NCI-H524 treated with DMSO at 0.1 percent for 48 hours (cell line): ENCODE data around the gene KRT37.
"Not testable (repeated sequence)": the region's sequence is repeated elsewhere in the genome, so short reads cannot be mapped to it uniquely, and the experiment has no call there.

Source experiments
- DNase-seq: peaks from one replicate; lab custom pipeline; 2025; lab: John Stamatoyannopoulos, UW

Gene KRT37

DNA sequence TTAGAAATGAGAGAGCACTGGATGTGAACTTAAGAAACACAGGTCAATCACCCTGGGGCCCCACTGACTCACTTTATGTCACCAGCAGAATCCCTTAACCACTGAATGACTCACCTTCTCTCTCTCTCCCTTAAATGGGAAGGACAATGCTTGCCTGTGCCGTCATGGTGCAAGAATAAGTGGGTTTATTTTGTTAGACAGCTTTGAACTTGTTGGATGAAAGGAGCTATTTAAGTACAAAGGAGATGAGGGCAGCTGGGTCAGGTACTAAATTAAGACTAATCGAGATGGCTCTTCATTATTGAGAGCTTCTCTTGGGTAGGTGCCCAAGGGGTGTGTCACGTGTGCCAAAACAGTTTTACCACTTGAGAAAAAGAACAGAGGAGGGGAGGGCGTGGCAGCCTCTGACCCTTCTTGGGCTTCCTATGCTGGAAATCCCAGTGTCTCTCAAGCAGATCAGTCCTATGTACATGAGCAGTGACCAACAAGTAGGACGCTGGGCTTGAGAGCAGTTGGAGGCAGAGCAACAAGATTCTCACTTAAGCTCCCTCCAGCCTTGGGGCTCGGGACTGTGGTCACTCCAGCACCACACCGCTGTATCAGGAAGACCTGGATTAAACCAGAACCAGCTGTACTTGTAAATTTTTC lies 20.2 kb downstream of the KRT37 start:
- DNase-seq = no peak

GRCh38 chr17:41403404-41404023 lies 20.9 kb downstream of the KRT37 start:
- no peak for DNase-seq

DNA sequence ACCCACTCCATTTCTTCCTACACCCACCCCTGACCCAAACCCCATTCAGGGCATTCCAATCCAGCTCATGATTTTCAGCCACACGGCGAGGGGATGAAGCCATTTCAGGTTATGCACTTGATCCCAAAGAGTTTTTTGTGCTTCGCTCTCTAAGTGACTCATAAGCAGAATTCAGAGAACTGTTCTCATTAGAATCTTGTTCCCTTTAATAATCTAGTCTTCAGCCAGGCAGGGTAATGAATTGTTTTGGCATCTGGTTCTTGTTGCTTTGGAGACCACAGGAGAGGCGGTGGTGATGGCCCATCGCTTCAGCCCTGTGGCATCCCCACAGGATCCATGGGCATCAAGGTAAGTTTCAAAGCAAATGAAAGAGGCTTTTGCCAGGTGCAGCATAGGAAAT lies 22.2 kb downstream of the KRT37 start:
- DNase-seq = no peak

GRCh38 chr17:41396996-41397660 lies 27.3 kb downstream of the KRT37 start, which contains the start of gene KRT31:
KRT31 (minus strand) TSS chr17:41397608; CDS start chr17:41397539, 69 bp downstream.
- no peak for DNase-seq

DNA sequence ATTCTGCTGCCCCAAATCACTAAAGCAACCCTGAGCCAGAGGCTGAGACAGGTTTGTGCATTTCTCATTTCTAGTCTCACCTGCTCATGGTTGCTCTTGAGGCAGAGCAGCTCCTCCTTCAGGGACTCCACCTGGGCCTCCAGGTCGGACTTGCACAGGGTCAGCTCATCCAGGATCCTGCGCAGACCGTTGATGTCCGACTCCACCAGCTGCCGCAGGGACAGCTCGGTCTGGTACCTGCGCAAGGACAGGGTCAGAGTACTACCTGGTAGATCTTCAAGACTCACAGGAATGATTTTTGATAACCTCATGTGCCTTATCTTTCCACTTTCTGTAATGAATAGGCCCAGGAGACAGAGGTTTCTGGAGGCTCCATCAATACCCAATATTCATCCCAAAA lies 28.0 kb downstream of the KRT37 start:
- DNase-seq = no peak

DNA sequence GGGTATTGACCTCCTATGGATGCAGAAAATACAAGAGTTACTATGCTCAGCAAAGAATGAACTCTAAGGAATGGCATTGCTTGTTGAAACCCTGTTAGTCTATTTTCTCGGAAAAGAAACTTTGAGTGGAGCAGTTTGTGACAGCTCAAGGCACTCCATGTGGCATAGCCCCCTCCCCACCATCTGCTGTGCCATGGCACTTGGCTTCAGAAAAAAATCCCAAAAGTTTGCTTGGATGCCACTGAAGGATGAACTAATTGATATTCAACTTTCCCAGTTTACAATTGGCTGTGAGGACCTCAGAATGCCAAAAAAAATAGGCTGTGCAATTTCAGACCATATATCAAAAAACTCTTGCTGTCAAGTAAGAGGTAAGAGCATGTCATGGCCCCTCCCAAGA lies 28.8 kb downstream of the KRT37 start:
- no peak for DNase-seq

- not testable (repeated sequence) for DNase-seq
Observed at GRCh38 chr17:41395044-41395443, 29.3 kb downstream of the KRT37 start.

DNA sequence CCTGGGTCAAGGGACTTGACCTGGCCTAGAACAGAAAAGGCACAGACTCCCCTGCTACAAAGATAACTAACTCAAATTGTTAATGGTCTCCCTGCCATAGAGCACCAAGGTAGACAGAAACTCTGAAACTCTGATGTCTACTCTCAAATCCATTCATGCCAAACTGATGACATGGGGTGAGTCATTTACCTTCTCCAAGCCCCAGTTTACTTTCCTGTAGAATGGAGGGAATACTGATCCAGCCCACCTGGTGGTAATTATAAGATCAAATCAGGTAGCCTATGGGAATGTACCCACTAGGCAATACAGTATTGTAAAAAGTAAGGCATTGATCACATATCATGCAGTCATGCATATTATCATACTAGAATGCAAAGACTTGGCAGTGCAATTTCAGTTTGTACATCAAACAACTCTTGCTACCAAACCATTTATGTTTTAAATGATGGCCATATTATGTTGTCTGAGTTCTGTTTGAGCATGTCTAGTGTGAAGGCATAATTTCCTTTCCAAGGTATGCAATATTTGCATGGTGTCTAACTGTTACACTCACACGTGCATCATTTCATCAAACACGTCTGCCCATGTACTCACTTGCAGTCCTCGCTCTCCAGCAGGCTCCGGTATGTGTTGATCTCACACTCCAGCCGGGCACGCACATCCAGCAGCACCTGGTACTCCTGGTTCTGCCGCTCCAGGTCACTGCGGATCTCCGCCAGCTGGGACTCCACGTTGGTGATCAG lies 30.0 kb downstream of the KRT37 start:
- no peak for DNase-seq

DNA sequence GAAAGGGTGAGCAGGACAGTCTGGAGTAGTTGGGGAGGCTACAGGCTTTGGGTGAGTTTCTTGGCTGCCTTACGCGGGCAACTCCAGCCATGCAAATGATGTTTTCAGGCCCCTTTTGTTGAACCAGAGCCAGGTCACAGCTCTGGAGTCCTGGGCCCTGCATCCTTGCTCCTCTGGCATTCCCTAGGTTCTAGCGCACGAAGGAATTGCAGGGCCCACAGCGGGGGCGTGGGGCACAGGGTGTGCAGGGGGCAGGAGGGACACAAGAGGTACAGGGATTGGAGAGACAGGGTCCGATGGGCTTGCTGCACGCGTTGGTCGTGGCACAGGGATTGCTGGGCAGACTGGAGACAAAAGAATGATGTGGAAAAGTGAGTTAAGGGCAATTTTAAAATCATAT lies 30.6 kb downstream of the KRT37 start:
- DNase-seq = no peak

DNA sequence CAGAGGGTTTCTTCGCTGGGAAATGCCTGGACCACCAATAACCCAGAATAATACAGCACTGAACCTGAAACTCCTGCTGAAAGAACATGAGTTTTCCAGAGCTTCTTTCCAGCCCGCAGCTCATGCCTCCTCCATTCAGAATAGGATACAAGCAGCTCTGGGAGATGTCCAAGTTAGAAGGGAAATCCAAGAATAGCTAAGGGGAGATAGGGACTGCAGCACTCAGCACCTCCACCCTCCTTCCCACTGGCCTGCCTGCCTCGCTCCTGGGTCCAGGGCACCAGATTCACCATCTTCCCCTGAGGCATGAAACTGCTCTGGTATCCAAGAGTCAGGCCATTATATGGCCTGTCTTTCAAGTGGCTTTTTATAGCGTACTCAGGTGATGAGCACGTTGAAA lies 31.1 kb downstream of the KRT37 start:
- DNase-seq = no peak

GRCh38 chr17:41392278-41392677 lies 32.1 kb downstream of the KRT37 start:
- DNase-seq = no peak

- DNase-seq = no peak
Observed at GRCh38 chr17:41391535-41391934, 32.9 kb downstream of the KRT37 start.

DNA sequence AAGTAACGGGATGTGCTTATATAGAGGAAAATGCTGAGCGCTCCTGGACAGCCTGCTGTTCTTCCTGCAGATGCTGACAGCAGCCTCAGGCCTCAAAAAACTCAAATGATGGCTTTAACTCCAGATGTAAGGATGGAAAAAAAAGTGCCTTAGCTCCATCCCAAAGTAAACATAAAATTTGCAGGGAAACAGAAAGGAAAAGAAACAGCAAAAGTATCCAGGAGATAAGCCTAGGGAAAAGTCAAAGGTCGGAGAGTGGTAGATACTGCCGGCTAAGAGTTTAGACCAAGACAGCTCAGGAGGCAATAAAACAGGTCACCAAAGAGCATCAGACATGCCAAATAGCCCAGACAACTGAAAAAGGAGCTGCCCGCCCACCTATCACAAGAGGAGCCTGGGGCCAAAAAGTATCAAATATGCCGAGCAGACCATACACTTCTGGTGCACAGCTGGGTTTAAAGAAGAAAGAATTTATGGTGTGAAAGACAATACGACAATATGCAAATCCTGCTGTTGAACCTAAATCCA lies 33.9 kb downstream of the KRT37 start:
- DNase-seq = no peak

DNA sequence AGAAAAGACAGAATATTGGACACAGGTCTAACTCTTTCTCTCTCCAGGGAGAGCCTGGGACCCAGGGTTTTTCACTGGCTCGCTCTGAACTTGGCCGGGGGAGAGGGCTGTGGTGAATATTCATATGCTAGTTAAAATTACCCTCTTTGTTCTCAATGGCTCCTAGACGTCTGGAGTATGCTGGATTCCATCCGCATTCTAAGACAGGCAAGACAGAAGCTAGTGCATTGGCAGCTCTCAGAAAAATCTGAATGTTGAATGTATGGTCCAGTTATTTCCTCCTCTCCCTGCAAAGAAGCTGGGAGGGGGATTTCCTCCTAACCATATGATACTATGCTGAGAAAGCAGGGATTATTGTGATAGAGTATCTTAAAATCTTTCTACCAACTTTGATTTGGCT lies 36.7 kb downstream of the KRT37 start:
- no peak for DNase-seq

GRCh38 chr17:41386227-41386626 lies 38.2 kb downstream of the KRT37 start:
- no peak for DNase-seq

DNA sequence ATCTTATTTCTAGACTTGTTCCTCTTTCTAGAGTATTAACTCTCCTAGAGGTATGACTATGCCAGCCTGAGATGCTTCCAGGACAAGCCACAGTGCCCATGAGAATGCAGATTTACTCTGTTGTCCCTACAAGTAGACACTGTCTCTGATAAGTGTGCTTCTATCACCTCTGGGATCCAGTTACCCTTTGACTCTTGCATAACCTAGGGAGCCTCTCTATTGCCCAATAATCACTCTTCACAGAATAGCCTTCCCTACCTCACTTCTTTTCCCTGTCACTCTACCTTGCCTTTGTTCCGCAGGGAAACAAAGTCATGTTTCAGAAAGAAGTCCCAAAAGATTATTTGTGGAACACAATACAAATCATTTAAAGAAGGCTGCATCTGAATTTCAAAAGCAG lies 40.7 kb downstream of the KRT37 start:
- no peak for DNase-seq

DNA sequence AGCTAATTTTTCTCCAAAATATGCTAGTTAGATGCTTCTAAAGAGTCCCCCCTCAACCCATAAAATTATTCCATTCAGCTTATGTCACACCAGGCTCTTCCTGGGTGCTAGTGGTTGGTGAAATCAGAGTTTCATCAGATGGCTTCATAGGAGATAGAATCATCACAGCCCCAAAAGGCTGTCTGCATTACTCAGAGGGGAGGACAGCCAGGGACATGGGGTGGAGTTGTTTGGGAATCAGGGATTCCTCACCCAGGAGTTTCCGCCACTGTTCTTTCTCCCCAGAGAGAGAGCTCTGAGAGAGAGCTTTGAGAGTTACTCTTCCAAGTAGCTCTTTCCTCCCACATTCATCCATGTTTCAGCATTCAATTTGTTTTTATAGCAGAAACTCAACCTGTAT lies 42.0 kb downstream of the KRT37 start:
- DNase-seq = no peak

- DNase-seq = not testable (repeated sequence)
Observed at GRCh38 chr17:41381943-41382342, 42.4 kb downstream of the KRT37 start, which contains the start of gene KRT34. KRT34 (minus strand) TSS chr17:41382306; CDS start chr17:41382246, 60 bp downstream.

DNA sequence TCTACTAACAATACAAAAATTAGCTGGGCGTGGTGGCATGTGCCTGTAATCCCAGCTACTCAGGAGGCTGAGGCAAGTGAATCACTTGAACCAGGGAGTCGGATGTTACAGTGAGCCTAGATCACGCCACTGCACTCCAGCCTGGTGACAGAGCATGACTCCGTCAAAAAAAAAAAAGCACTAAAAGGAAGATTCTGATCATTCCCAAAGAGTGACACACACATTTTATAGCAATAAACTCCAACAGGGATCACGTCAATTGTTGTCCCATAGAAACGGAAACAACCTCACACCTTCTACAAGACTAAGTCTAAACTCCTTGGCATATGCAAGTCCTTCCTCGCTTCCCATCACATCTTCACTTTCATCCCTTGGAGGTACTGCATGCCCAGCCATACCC lies 44.3 kb downstream of the KRT37 start:
- DNase-seq = not testable (repeated sequence)

- no peak for DNase-seq
Observed at GRCh38 chr17:41377546-41377945, 46.8 kb downstream of the KRT37 start.
